ENCODE results near the gene PNPO.
A peak's percentile ranks its signal among the peaks of the same experiment; 100 is the strongest.

Gene PNPO

GRCh38 chr17:47966079-47966519 lies 24.7 kb downstream of the PNPO start:
- Histone ChIP-seq H3K36me3 (ENCODE audit: control insufficient read depth, insufficient read depth, low read length) (no peaks in the 10 kb centered on the region), H3K27me3 (replicated peaks; ENCODE audit: control insufficient read depth, insufficient read depth, low read length) (no peaks in the 10 kb centered on the region), H3K4me3 (replicated peaks; ENCODE audit: low read depth, low read length) (no peak overlapping the region)
- DNase-seq (ENCODE audit: extremely low read depth, insufficient read length) = no peak
- TF ChIP-seq, protein P1, sequence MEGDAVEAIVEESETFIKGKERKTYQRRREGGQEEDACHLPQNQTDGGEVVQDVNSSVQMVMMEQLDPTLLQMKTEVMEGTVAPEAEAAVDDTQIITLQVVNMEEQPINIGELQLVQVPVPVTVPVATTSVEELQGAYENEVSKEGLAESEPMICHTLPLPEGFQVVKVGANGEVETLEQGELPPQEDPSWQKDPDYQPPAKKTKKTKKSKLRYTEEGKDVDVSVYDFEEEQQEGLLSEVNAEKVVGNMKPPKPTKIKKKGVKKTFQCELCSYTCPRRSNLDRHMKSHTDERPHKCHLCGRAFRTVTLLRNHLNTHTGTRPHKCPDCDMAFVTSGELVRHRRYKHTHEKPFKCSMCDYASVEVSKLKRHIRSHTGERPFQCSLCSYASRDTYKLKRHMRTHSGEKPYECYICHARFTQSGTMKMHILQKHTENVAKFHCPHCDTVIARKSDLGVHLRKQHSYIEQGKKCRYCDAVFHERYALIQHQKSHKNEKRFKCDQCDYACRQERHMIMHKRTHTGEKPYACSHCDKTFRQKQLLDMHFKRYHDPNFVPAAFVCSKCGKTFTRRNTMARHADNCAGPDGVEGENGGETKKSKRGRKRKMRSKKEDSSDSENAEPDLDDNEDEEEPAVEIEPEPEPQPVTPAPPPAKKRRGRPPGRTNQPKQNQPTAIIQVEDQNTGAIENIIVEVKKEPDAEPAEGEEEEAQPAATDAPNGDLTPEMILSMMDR (IDR thresholded peaks at IDR 0.05; ENCODE audit: insufficient read depth, low read length, poor library complexity, severe bottlenecking) = no peak

DNA sequence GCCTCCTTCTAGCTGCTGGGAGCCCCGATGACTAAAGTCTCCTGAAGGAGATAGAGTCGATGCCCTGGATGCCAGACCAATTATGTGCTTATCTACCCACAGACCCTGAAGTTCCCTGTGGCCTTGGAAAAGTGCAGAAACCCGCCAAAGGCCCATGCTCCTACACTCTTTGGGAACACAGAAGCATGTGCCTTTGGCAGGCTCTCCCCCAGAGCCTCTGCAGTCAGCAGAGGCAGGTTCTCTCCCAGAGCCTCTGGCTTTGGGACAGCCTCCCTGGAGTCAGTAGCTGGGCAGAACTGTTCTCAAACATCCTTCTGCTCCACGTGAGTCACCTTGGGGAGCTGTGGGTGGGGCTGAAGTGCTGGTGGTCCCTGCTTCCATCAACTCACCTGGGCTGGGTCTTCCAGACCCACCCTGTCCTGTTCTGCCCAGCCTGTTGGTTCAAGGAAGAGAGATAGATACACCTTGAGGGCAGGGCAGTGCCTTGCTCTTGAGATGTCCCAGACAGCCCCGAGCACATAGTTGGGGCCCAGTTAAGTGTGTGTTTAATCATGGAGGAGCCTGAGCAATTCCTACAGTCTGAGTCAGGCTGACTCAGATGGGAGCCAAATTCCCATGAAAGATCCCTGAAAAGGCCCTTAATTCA lies 26.4 kb downstream of the PNPO start:
- TF ChIP-seq, protein P1 (IDR thresholded peaks at IDR 0.05; ENCODE audit: insufficient read depth, low read length, poor library complexity, severe bottlenecking) = no peak
- no peaks in the 10 kb centered on the region for H3K36me3 ChIP-seq (ENCODE audit: control insufficient read depth, insufficient read depth, low read length)
- DNase-seq (ENCODE audit: extremely low read depth, insufficient read length) = no peak
- no peak overlapping the region for H3K4me3 ChIP-seq (replicated peaks; ENCODE audit: low read depth, low read length)
- no peaks in the 10 kb centered on the region for H3K27me3 ChIP-seq (replicated peaks; ENCODE audit: control insufficient read depth, insufficient read depth, low read length)

DNA sequence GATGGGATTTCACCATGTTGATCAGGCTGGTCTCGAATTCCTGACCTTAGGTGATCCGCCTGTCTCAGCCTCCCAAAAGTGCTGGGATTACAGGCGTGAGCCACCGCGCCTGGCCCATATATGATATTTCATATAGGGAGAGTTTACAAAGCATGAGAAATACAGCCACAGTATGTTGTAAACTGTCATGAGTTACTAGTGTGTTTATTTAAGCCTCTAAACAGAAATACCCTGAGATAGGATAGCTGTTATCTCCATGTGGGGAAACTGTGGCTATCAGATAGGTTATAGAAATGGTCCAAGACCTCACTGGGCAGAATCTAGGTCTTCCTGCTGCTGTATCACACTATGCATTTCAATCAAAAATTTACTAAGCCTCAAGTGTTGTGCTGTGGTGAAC lies 27.5 kb downstream of the PNPO start:
- TF ChIP-seq, protein P1 (IDR thresholded peaks at IDR 0.05; ENCODE audit: insufficient read depth, low read length, poor library complexity, severe bottlenecking) = no peak

DNA sequence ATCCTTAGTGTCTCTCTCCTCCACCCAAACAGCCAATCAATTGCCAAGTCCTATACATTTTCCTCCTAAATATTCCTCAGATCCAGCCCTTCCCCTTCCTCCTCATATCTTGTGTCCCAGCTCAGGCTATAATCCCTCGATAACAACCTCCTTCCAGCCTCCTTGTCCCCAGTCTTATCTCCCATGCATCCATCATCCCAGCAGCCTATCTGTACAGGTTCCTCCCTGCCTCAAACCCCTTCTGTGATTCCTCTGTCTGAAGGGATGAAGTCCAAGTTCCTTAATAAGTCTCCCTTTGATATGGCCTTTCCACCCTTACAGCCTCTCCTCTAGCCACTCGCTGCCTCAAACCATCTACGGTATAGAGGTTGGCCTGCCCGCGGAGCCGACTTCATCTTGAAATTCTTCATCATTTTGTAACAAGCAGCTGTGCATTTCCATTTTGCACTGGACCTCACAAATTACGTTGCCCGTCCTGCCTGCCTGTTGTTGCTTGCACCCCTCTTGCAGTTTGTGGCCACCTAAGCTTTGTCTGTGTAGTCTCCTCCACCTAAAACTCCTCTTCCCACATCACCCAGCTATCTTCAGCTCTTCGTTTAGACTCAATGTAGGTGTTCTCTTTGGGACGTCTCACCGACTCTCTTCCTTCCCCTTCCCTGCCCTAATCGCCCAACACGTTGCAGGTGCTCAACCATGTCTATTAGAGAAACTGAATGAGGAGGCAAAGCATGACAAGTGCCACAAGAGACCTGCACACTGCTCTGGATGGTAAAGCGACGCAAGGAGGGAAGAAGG lies 28.8 kb downstream of the PNPO start:
- no peak for DNase-seq (ENCODE audit: extremely low read depth, insufficient read length)
- Histone ChIP-seq H3K4me3 (replicated peaks; ENCODE audit: low read depth, low read length) (peak overlapping the region; percentile 43), H3K27me3 (replicated peaks; ENCODE audit: control insufficient read depth, insufficient read depth, low read length) (no peaks in the 10 kb centered on the region), H3K36me3 (ENCODE audit: control insufficient read depth, insufficient read depth, low read length) (peaks cover 6% of the 10 kb centered on the region)
- TF ChIP-seq, protein P1 (IDR thresholded peaks at IDR 0.05; ENCODE audit: insufficient read depth, low read length, poor library complexity, severe bottlenecking) = no peak

More for the DNA sequence above, 27.5 kb downstream of the PNPO start:
- Histone ChIP-seq H3K36me3 (ENCODE audit: control insufficient read depth, insufficient read depth, low read length) (peaks cover 3% of the 10 kb centered on the region), H3K27me3 (replicated peaks; ENCODE audit: control insufficient read depth, insufficient read depth, low read length) (no peaks in the 10 kb centered on the region), H3K4me3 (replicated peaks; ENCODE audit: low read depth, low read length) (no peak overlapping the region)
- DNase-seq (ENCODE audit: extremely low read depth, insufficient read length) = no peak

DNA sequence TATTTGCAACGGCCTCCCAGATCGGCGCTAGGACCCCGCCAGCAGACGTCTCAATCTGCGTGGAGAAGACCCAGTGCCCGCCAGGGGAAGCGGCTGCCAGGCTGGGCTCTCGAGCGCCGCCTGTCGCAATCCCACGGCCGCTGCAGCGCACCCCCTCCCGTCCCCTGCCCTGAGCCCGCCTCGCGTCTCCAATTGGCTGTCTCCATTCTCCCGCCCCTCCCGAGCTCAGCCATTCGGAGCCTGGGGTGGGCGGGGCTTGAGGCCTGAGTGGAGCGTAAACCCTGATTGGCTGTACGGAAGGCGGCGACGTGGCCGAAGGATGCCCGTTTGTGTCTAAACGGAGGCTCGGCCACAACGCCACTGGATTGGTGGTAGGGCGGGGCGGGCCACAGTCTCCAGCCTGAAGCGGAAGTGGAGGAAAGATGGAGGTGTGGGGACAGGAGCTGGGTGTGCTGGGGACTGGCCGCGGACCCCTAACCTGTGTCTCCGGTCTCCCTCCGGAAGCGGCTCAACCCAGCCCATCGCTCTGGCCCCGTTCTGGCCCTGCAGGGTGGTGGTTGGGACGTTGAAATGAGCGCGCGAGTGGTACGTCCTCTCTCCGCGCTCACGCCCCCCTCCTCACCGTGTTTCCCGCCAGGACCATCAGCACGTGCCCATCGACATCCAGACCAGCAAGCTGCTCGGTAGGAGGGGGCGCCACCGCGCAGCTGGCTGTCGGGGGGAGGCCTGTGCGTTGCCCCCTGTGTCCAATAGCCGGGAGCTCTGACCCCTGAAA lies 29.5 kb downstream of the PNPO start, which contains the start of gene CDK5RAP3:
CDK5RAP3 (plus strand) TSS at position 389 of the 775 bp plus-strand sequence; CDS start at position 423, 34 bp downstream.
- Histone ChIP-seq H3K4me3 (replicated peaks; ENCODE audit: low read depth, low read length) (peak within 1 kb of the TSS; percentile 93), H3K27me3 (replicated peaks; ENCODE audit: control insufficient read depth, insufficient read depth, low read length) (no peaks in the 10 kb centered on the region), H3K36me3 (ENCODE audit: control insufficient read depth, insufficient read depth, low read length) (peaks cover 11% of the 10 kb centered on the region)
- TF ChIP-seq, protein P1 (IDR thresholded peaks at IDR 0.05; ENCODE audit: insufficient read depth, low read length, poor library complexity, severe bottlenecking) = peak; percentile 97
- DNase-seq (ENCODE audit: extremely low read depth, insufficient read length) = peak; percentile 99

Data from GM06990 (cell line).